ENCODE results near the gene COQ5.
"Not testable (repeated sequence)": the region's sequence is repeated elsewhere in the genome, so short reads cannot be mapped to it uniquely, and the experiment has no call there.

Gene COQ5

GRCh38 chr12:120522568-120522967 lies 6.4 kb downstream of the COQ5 start:
- no peak for DNase-seq

- not testable (repeated sequence) for DNase-seq
These were observed 9.6 kb downstream of the COQ5 start for GRCh38 chr12:120519324-120519723.

GRCh38 chr12:120515496-120515895 lies 13.5 kb downstream of the COQ5 start:
- no peak for DNase-seq

- DNase-seq: no peak
These were observed 15.0 kb downstream of the COQ5 start for GRCh38 chr12:120514002-120514401.

- DNase-seq: no peak
These were observed 20.4 kb downstream of the COQ5 start for GRCh38 chr12:120508537-120508936.

- no peak for DNase-seq
These were observed 24.4 kb downstream of the COQ5 start for GRCh38 chr12:120504587-120504986.

GRCh38 chr12:120500581-120500980 lies 28.4 kb downstream of the COQ5 start:
- DNase-seq: no peak

- no peak for DNase-seq
These were observed 30.0 kb downstream of the COQ5 start for GRCh38 chr12:120498870-120499515.

- no peak for DNase-seq
These were observed 31.3 kb downstream of the COQ5 start for GRCh38 chr12:120497524-120498150.

- peak; percentile 20 for DNase-seq
These were observed 32.3 kb downstream of the COQ5 start for GRCh38 chr12:120496413-120497340.

- DNase-seq: peak; percentile 89
These were observed 33.1 kb downstream of the COQ5 start, which contains the start of gene DYNLL1 for GRCh38 chr12:120495731-120496412. Gene DYNLL1 (plus strand): TSS chr12:120496113. CDS start chr12:120496422, 309 bp downstream.

- no peak for DNase-seq
These were observed 33.7 kb downstream of the COQ5 start for GRCh38 chr12:120495186-120495730.

- no peak for DNase-seq
These were observed 38.0 kb downstream of the COQ5 start for GRCh38 chr12:120490833-120491512.

GRCh38 chr12:120490325-120490724 lies 38.6 kb downstream of the COQ5 start:
- no peak for DNase-seq

GRCh38 chr12:120489018-120489417 lies 39.9 kb downstream of the COQ5 start:
- DNase-seq: no peak

GRCh38 chr12:120488057-120488640 lies 40.8 kb downstream of the COQ5 start:
- no peak for DNase-seq

- DNase-seq: not testable (repeated sequence)
These were observed 41.4 kb downstream of the COQ5 start for GRCh38 chr12:120487552-120487951.

GRCh38 chr12:120485961-120486881 lies 42.7 kb downstream of the COQ5 start:
- DNase-seq: no peak

- DNase-seq: no peak
These were observed 45.3 kb downstream of the COQ5 start for GRCh38 chr12:120483621-120484020.

- DNase-seq: no peak
These were observed 47.8 kb downstream of the COQ5 start for GRCh38 chr12:120481022-120481767.

Measured in NK-92 treated with Interleukin-12 subunit alpha and Interleukin-12 subunit beta, amount 100 ng/mL, for 24 hours (cell line).